K562 (cell line): Measurements from ENCODE around the gene HMGN3. TPM values are rescaled to one million over a fixed set of nuclear protein-coding genes. Genes with fewer than 3 reads are reported as not detected.

Source experiments
- COPS2 ChIP-seq: fragments of 450-650 bp; conservative IDR thresholded peaks from 2 replicates; pipeline ENCODE4 v1.6.1; 2016; ENCODE audit warnings: mild to moderate bottlenecking, moderate library complexity
- GMEB1 ChIP-seq: fragments of 250-450 bp; sonication (Bioruptor Pico); IDR thresholded peaks from 2 replicates; pipeline ENCODE4 v1.4.0; 2020; ENCODE audit warnings: mild to moderate bottlenecking
- KDM1A ChIP-seq, 2 experiments: fragments of 450-650 bp; IDR thresholded peaks; 2 replicates each; pipeline ENCODE4 v1.6.1; 2016; ENCODE audit warnings: mild to moderate bottlenecking in 2 of 2
- LCOR ChIP-seq: sonication (generic); formaldehyde crosslinking; IDR thresholded peaks from 2 replicates; pipeline ENCODE4 v1.8.0; 2022; ENCODE audit warnings: mild to moderate bottlenecking, missing genetic modification reagents
- STAT5A ChIP-seq: IDR thresholded peaks from 2 replicates; pipeline ENCODE4 v1.6.1; 2012; ENCODE audit warnings: low read length, inconsistent platforms, borderline replicate concordance
- ZBTB11 ChIP-seq, 3 experiments: fragments of 200-800 bp in 1 of 3; fragments of 250-450 bp in 1 of 3; fragments of 450-650 bp in 1 of 3; sonication (Bioruptor Pico) in 1 of 3; sonication (Bioruptor generic) in 1 of 3; formaldehyde crosslinking in 1 of 3; IDR thresholded peaks; 2 replicates each; pipeline versions ENCODE4 v1.6.1 to v1.8.0; 2016 to 2022; ENCODE audit warnings: mild to moderate bottlenecking in 2 of 3, missing genetic modification characterization in 2 of 3, missing compliant biosample characterization in 1 of 3, moderate library complexity in 1 of 3
- polyA plus RNA-seq, 8 experiments: library from polyadenylated mRNA; depleted of rRNA in 4 of 8; stranded (reverse) in 5 of 8; unstranded in 3 of 8; fragments of >200 nt; fragmentation: Nextera tagmentation in 2 of 8; fragmentation: Illumina TruSeq in 1 of 8; extraction: Ambion mirVana in 2 of 8; extraction: Trizol in 1 of 8; gene quantifications; 2 replicates each; pipeline versions ENCODE4 v1.2.1 to v1.2.3, GENCODE V29; 2011 to 2014; ENCODE audit warnings: inconsistent platforms in 1 of 8, missing spikeins in 1 of 8
- total RNA-seq, 7 experiments: library from RNA; depleted of rRNA in 6 of 7; stranded (reverse); fragments of >200 nt in 6 of 7; fragmentation: Illumina TruSeq in 2 of 7; extraction: Trizol in 2 of 7; gene quantifications; 2 replicates each; pipeline versions ENCODE4 v1.2.1 to v1.2.3, GENCODE V29; 2011 to 2021; ENCODE audit warnings: low replicate concordance in 1 of 7
- TF ChIP-seq, protein P1 (sequence below), 2 experiments: IDR thresholded peaks; 2 replicates each; pipeline ENCODE4 v1.6.1; 2012; ENCODE audit warnings: improper control_type of control experiment in 2 of 2, low read depth in 2 of 2, low read length in 2 of 2, borderline replicate concordance in 1 of 2
- TF ChIP-seq, protein P2 (sequence below), 2 experiments: fragments of 450-650 bp; formaldehyde crosslinking in 1 of 2; IDR thresholded peaks; 2 replicates each; pipeline versions ENCODE4 v1.4.0 to v1.6.1; 2014 to 2020; ENCODE audit warnings: mild to moderate bottlenecking in 2 of 2, borderline replicate concordance in 1 of 2, low read depth in 1 of 2

HMGN3 gene
- total and polyA plus RNA-seq, 9 of the 15 experiments (the other 6 are each of a cell fraction or from before 2014, with no cell fraction given), result 42.1 to 154 (median 88.1) TPM

GRCh38 chr6:79233611-79234149 is 802 bp downstream of the HMGN3 start (continued):
- TF ChIP-seq, protein P1, sequence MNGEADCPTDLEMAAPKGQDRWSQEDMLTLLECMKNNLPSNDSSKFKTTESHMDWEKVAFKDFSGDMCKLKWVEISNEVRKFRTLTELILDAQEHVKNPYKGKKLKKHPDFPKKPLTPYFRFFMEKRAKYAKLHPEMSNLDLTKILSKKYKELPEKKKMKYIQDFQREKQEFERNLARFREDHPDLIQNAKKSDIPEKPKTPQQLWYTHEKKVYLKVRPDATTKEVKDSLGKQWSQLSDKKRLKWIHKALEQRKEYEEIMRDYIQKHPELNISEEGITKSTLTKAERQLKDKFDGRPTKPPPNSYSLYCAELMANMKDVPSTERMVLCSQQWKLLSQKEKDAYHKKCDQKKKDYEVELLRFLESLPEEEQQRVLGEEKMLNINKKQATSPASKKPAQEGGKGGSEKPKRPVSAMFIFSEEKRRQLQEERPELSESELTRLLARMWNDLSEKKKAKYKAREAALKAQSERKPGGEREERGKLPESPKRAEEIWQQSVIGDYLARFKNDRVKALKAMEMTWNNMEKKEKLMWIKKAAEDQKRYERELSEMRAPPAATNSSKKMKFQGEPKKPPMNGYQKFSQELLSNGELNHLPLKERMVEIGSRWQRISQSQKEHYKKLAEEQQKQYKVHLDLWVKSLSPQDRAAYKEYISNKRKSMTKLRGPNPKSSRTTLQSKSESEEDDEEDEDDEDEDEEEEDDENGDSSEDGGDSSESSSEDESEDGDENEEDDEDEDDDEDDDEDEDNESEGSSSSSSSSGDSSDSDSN (IDR thresholded peaks at IDR 0.05; ENCODE audit: borderline replicate concordance in 1 of 2, low read depth in 2 of 2, low read length in 2 of 2), result 0 out of 4 replicates have a peak, but pooled peaks of 1 of the 2 experiments have one; percentile 34
- TF ChIP-seq LCOR (CRISPR knock-in tag), result no peak
- TF ChIP-seq STAT5A, result no peak
- TF ChIP-seq COPS2, result no peak
- TF ChIP-seq, protein P2, sequence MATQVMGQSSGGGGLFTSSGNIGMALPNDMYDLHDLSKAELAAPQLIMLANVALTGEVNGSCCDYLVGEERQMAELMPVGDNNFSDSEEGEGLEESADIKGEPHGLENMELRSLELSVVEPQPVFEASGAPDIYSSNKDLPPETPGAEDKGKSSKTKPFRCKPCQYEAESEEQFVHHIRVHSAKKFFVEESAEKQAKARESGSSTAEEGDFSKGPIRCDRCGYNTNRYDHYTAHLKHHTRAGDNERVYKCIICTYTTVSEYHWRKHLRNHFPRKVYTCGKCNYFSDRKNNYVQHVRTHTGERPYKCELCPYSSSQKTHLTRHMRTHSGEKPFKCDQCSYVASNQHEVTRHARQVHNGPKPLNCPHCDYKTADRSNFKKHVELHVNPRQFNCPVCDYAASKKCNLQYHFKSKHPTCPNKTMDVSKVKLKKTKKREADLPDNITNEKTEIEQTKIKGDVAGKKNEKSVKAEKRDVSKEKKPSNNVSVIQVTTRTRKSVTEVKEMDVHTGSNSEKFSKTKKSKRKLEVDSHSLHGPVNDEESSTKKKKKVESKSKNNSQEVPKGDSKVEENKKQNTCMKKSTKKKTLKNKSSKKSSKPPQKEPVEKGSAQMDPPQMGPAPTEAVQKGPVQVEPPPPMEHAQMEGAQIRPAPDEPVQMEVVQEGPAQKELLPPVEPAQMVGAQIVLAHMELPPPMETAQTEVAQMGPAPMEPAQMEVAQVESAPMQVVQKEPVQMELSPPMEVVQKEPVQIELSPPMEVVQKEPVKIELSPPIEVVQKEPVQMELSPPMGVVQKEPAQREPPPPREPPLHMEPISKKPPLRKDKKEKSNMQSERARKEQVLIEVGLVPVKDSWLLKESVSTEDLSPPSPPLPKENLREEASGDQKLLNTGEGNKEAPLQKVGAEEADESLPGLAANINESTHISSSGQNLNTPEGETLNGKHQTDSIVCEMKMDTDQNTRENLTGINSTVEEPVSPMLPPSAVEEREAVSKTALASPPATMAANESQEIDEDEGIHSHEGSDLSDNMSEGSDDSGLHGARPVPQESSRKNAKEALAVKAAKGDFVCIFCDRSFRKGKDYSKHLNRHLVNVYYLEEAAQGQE (IDR thresholded peaks at IDR 0.05; ENCODE audit: borderline replicate concordance), result no peak
- TF ChIP-seq, protein P2 (CRISPR knock-in tag; IDR thresholded peaks at IDR 0.05; ENCODE audit: low read depth), result no peak
- TF ChIP-seq GMEB1 (CRISPR knock-in tag), result 0 out of 2 replicates have a peak, but pooled peaks have one; percentile 11
- TF ChIP-seq KDM1A (IDR thresholded peaks at IDR 0.05), result 0 out of 4 replicates have a peak, but pooled peaks of 1 of the 2 experiments have one; percentile 6
- TF ChIP-seq ZBTB11 (CRISPR knock-in tag; IDR thresholded peaks at IDR 0.05), result no peak
